Left cardiac atrium (tissue), 4 donors: ENCODE results near the gene GPC5. TPM values are rescaled to one million over a fixed set of nuclear protein-coding genes. Genes with fewer than 3 reads are reported as not detected.
A peak's percentile ranks its signal among the peaks of the same experiment; 100 is the strongest.

Experiments
- ATAC-seq, 2 donors: fragments of 200-7000 bp; cut with Tn5 transposase; one replicate each; pipeline ENCODE4 v1.9.1; 2020; ENCODE audit warnings: mild to moderate bottlenecking in 2 of 2, moderate library complexity in 2 of 2
- DNase-seq: peaks from one replicate; pipeline ENCODE4 v3.0.0-alpha.2; 2020
- intact Hi-C, 2 donors: fragments of 100-400 bp; cut with DNase I; formaldehyde crosslinking; loops; one replicate each; pipeline versions ENCODE4 v1.14.1 to v1.15.1; 2022 to 2023
- total RNA-seq, 2 donors: library from RNA; stranded (reverse); fragmentation: NEBNext Ultra II Directional; extraction: Animal tissue kit (Norgen Biotek cat#: 25700); gene quantifications; one replicate each; pipeline ENCODE4 v1.2.1, GENCODE V29; 2021
- donor health status: DM: no; HTN: yes; CAD: no.
- donor health status: DM: no; HTN: yes; CAD: no; lungs with severe emphysema.
- donor health status: DM: yes; HTN: yes; CAD: no.
- donor health status: Dilated cardiomyopathy.

The GPC5 gene
- total RNA-seq, 2 donors from 2014 or later: 1.8 to 3.0 TPM

- ATAC-seq (no peak), DNase-seq (no peak)
- intact Hi-C loops: no loop called here
These were observed 223.5 kb downstream of the GPC5 start for GRCh38 chr13:91621963-91622362.

- no peak for DNase-seq
- ATAC-seq: no peak
- intact Hi-C loops: no loop called here
These were observed 224.5 kb downstream of the GPC5 start for GRCh38 chr13:91622778-91623550.

- intact Hi-C loops: no loop called here
- no peak for ATAC-seq
- DNase-seq: no peak
These were observed 229.7 kb downstream of the GPC5 start for GRCh38 chr13:91627952-91628739.

GRCh38 chr13:91630946-91631345 is 232.5 kb downstream of the GPC5 start:
- ATAC-seq (no peak), DNase-seq (no peak)
- intact Hi-C loops: no loop called here

DNA sequence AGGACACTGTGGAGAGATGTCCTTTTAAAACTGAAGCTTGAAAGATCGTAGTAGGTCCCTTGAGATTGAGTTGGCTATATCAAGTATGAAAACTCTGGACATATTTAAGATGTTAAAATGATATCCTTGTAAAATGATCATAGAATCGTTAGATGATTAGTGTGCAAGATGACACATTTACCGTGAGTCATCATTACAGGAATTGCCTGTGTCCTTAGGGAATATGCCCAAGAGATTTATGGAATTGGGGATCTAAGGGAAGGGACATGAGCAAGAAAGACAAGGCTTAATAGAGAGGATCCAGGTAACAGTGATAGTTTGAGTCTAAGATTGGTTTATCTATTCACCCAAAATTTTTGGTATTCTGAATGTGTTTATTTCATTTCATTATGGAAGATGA is 233.7 kb downstream of the GPC5 start:
- intact Hi-C loops: no loop called here
- no peak for ATAC-seq
- no peak for DNase-seq

GRCh38 chr13:91639330-91639729 is 240.9 kb downstream of the GPC5 start:
- intact Hi-C loops: no loop called here
- ATAC-seq: no peak
- no peak for DNase-seq

- ATAC-seq (no peak), DNase-seq (no peak)
- intact Hi-C loops: no loop called here
These were observed 245.0 kb downstream of the GPC5 start for GRCh38 chr13:91643394-91643793.

DNA sequence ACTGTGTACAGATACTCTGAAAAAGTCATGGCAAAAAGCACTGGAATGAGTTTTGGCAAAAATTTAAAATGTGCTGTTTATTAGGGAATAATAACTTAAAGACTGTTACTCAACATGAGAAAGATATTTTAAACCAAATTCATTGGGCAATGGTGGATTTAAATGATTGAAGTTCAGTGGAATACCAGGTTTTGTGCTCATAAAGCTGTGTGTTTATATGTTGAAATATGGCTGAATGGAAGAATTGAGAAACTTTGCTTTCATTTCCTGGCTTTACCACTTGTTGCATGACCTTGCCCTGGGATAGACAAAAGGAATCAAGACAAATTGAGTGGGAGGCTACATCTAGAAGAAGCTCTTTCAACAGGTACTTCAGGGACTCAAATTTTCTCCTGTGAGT is 246.4 kb downstream of the GPC5 start:
- DNase-seq (no peak), ATAC-seq (no peak)
- intact Hi-C loops: no loop called here

- DNase-seq (peak; percentile 26), ATAC-seq (peak; percentile 74 to 91)
- intact Hi-C loops: no loop called here
These were observed 249.1 kb downstream of the GPC5 start for GRCh38 chr13:91647361-91647990.

GRCh38 chr13:91648012-91648411 is 249.6 kb downstream of the GPC5 start:
- intact Hi-C loops: no loop called here
- no peak for ATAC-seq
- DNase-seq: no peak

GRCh38 chr13:91649456-91649855 is 251.0 kb downstream of the GPC5 start:
- ATAC-seq (no peak), DNase-seq (no peak)
- intact Hi-C loops: no loop called here

DNA sequence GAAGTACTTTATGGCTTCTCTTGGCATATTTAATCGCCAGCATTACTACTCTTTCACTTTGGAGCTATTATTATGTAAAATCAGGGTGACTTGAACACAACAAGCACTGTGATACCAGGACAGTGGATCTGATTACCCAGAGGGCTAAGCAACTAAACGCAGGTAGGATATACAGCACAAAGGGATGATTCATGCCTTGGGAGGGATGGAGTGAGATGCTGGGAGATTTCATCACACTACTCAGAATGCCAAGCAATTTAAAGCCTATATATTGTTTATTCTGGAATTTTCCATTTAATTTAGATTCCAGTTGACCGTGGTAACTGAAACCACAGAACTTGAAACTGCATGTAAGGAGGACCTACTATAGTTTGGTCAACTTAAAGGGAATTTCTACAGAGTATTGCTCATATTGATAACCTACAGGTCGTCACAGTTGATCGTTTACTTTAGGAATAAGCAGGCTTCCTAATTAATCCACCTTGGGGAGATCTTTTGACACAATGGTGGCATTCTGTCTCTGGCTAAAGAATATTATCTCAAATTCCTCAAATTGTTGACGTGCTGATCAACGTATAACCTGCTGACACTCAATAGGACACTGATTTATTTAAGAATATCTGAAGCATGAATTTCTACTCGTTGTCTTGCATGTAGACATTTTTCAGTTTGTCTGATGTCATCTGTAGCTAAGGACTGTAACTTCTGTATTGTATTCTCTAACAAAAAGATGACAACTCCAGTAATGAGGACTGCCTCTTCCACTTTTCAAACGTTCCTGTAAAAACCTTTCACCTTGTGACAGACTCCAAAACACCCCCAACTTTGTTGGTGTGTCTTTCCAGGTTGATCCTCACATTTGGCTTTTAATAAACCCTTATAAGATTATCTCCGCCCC is 254.2 kb downstream of the GPC5 start:
- intact Hi-C loops: no loop called here
- ATAC-seq (no peak), DNase-seq (no peak)

DNA sequence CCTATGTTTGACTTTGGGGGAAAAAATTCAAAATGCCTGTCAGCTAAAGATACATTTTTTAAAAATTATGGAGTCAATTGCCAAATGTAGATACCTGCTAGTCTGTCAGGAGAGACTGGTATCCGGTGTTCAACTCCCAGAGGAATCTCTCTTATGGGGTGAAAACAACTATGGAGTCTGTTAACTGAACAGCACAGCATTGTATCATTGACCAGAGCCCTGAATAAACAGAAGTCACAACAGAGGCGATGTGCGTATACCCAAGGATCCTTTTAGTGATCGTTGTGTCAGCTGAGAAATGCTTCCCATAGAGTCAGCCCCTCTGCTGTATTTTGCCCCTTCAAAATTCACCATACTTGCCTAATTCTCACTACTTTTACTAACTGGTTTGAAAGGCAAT is 257.3 kb downstream of the GPC5 start:
- intact Hi-C loops: no loop called here
- DNase-seq (no peak), ATAC-seq (no peak)

DNA sequence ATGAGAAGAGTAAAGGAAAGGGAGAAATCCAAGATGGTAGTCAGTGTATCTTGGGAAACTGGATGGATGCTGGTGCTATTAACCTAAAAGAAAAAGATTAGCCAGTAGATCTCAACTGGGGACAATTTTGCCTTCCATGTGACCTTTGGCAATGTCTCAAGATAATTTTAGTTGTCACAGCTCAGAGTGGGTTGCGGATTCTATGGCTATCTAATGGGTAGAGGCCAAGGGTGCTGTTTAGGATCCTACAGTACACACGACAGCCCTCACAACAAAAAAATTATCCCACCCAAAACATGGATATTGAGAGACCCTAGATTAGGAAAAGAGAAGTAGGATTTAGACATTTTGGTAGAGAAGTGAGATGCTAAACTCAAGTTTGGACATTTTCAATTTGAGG is 258.9 kb downstream of the GPC5 start:
- ATAC-seq: no peak
- no peak for DNase-seq
- intact Hi-C loops: no loop called here

DNA sequence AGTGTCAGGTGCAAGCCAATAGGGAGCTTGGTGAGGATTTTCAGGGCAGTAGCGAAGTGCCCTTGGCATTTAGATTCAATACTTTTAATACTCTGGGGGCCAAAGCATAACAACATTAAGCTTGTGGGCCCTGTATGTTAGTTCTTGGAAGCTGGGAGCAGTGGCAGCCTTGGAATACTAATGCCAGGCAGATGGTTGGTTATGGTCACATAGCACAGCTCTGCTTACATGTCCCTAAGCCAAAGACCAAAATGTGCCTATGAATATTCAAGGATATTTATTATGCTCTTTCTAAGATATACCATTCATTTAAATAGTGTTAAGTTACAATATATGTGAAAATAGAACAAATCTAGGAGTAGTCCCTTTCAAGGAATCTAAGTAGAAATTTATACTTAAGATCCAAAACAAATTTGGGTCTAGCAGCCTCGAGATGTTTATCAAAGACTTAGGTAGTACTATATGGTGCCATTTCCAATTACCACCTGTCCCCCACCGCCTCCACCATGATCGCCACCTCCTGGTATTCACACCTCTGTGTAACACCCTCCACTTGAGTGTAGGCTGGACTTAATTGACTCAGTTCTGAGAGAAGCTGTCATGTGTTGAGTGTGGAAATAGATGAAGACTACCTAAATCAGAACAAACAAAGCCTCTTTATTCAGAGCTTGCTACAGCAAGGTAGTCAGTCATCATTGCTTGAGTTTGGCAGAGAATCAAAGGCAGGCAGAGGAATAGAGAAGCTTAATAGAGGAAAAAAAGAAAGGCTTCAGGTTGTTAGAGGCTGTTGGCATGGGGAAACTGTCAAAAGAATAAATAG is 261.0 kb downstream of the GPC5 start:
- intact Hi-C loops: no loop called here
- ATAC-seq (no peak), DNase-seq (no peak)

- ATAC-seq (no peak), DNase-seq (no peak)
- intact Hi-C loops: no loop called here
These were observed 261.6 kb downstream of the GPC5 start for GRCh38 chr13:91660076-91660415.

DNA sequence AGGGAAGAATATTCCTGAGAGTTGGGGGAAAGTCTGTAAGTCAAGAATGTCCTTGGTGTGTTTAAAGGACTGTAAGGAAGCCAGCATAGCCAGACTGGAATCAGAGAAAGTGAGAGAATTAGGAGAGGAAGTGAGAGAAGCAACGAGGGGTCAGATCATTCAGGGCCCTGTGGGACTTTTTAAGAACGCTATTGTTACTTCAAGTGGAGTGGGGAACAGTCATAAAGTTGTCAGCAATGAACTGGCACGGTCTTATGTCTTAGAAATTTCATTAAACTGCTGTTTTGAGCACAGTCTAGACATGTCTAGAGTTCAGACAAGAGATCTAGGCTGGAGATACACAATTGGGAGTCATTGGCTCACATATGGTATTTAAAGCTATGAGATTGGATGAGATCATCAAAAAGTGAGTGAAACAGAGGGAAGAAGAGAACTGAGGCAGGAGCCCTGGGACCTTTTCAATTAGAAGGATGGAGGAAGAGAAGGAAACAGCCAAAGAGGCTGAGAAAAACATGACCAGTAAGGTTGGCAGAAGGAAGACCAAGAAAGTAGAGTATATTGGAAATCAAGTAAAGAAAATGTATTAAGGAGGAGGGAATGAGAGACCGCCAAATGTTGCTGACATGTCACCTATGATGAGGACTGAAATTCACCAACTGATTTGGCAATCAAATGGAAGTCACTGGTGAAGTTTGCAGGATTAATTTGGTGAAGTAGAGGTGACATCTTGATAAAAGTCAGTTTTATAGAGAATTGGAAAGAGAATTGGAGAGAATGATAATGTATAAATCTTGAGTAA is 263.5 kb downstream of the GPC5 start:
- intact Hi-C loops: no loop called here
- DNase-seq (no peak), ATAC-seq (no peak)

DNA sequence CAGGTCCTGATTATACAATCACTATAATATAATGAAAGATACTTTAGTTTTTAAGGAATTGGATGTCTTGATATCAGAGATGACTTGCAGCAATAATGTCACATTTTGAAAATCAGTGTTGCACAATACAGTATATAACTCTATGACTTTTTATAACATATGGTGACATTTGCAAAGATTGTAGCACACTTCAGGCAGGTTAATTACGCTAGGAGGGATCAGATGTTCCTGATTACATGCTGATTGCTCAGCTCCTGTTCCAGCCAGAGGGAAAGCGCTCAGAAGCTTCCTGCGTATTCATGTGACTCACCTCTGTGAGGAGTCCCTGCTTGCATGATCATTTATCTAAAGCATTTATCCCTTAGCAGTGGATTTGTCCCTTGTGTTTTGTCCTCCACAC is 265.6 kb downstream of the GPC5 start:
- intact Hi-C loops: no loop called here
- ATAC-seq (no peak), DNase-seq (no peak)
